CD4-positive, alpha-beta T cell treated with Interleukin-4 for 4 hours (primary cell): ENCODE results near the gene AGAP4.
"Not testable (repeated sequence)": the region's sequence is repeated elsewhere in the genome, so short reads cannot be mapped to it uniquely, and the experiment has no call there.

Source experiments
- DNase-seq: peaks from one replicate; pipeline ENCODE4 v3.0.0-alpha.2; 2020

Gene AGAP4

DNA sequence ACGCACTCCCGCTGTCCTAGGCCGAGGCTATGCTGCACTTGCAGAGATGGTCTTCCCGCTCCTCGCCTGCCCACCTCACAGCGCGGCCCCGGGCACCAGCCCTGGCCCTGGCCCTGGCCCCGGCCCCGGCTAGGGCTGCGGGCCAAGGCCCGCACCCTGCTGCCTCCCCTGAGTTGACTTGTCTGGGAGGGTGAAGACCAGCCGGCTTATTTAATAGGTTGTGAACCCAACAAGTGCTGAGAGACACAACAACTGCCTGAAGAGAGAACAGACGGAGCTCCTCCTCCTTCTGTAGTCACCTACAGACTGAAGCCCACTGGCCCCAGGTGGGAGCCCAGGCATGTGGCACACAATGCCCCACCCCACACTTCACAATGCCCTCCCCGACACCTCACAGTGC is at the start of gene AGAP4:
Gene AGAP4, minus strand, starts transcription at position 101 of the 400 bp plus-strand sequence. CDS start 153 bp downstream, outside the sequence.
- DNase-seq, result not testable (repeated sequence)

DNA sequence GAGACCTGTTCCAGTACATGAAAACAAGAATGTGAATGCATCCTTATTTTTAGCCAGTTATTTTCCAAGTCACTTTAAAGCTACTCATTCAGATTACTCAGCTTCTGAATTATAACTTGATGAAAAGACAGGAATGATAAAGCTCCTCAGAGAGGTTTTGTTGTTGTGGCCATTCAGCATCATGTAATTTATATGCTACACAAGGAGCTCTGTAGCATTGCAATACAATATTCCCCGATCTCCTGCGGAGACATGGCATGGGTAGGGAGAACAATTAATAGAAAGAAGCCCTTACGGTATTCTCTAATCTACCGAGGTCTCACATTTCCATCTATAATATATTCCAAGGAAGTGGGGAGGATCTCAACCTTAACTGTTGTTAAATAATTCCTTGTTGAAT is 43.4 kb upstream of the AGAP4 start:
- DNase-seq, result not testable (repeated sequence)

DNA sequence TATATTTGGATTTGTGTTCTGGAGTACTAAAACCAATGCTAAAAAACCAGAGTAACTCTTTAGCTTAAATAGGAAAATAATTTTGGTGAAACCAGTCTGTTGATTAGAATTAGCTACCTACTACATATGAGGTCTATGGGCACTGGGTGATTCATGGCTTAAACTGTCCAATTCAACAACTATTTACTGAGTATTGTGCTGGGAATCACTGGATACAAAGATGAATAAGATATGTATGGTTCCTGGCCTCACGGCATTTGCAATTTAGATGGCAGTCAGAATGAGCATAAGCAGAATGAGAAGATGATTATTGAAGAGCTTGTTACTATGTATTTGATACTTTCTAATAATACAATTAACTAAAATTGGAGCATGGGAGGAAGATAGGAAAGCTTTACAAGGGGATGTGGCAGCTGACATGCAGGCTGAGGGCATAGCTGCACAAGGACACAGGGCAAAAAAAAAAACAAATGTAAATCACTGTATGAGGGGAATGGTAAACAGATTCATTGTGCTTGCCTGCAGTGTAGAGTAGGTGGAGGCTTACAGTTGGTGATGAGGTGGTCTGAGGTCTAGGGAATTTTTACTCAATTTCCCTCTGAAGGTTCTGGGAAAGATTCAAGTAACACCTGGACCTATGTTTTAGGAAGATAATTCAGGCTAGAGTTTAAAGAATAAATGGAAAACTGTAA is 42.4 kb upstream of the AGAP4 start:
- not testable (repeated sequence) for DNase-seq

DNA sequence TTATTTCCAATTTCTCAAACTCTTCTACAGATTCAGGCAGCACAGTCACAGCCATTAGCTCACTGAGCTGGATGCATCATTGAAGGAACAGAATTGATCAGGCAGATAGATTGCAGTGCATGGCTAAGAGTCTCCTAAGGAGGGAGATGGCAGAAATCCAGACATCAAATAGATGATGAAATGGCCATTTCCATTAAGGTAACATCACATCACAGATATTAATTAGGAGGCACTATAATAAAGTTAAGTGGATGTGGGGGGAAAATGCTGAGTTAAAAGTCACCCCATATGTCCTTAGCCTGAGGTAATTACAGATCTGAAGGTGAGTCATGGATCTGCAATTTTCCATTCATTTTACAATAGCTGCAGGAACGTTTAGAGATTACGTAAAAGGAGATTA is 35.6 kb upstream of the AGAP4 start:
- not testable (repeated sequence) for DNase-seq

DNA sequence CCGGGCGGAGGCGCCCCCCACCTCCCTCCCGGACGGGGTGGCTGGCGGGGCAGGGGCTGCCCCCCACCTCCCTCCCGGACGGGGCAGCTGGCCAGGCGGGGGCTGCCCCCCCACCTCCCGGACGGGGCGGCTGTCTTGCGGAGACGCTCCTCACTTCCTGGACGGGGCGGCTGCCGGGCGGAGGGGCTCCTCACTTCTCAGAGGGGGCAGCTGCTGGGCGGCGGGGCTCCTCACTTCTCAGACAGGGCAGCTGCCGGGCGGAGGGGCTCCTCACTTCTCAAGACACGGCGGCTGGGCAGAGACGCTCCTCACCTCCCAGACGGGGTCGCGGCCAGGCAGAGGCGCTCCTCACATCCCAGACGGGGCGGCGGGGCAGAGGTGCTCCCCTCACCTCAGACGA is 18.1 kb upstream of the AGAP4 start:
- not testable (repeated sequence) for DNase-seq

DNA sequence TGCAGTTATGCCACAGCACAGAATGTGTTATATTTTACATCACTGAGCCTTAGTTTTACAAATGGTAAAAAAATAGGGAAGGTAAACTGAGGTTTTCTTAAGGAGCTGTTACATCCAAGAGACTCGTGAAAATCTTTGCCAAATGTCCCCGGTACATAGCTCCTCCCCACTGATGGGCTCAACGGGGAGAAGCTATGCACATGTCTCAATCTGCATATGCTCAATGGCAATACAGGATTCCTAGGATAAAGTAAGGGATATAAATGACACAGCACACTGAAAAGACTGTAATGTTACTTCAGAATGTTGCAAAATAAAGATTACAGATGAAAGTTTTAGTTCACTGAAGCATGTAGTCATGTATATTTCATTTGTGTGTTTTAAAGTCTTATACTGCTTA is 17.0 kb upstream of the AGAP4 start:
- DNase-seq, result not testable (repeated sequence)

DNA sequence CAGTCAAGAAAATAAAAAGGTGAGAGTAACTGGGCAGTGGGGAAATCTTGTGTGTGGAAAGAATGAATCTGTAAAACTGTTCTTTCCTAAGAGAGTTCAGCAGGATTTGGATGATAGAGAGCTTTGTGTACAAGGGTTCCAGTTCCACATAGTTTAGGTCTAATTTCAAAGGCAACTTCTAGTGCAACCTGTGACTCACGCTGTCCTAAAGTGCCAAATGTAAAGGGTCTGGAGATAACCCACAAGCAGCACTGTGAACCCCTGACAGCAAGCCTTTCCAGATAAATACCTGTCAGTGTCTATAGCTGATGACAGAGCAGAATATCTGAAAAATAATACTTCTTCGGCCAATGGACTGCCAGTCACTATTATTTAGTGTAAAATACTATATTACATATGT is 16.3 kb upstream of the AGAP4 start:
- DNase-seq, result not testable (repeated sequence)

DNA sequence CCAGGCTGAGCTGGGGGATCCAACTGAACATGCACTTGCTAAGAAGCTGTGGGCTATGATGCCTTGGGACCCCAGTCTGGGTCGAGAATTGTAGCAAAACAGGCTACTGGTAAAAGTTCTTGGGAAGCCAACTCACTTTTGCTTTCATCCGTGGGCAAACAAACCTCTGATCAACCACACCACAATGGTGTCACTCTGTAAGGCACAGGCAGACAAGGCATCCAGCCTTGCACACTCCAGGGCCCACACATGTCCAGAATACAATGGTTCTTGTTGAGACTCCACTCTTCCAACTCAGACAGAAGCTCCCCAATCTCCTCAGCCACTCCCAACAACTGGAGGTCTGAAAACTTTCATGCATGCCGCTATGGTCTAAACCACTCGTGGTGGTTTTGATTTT is 10.6 kb upstream of the AGAP4 start:
- not testable (repeated sequence) for DNase-seq

DNA sequence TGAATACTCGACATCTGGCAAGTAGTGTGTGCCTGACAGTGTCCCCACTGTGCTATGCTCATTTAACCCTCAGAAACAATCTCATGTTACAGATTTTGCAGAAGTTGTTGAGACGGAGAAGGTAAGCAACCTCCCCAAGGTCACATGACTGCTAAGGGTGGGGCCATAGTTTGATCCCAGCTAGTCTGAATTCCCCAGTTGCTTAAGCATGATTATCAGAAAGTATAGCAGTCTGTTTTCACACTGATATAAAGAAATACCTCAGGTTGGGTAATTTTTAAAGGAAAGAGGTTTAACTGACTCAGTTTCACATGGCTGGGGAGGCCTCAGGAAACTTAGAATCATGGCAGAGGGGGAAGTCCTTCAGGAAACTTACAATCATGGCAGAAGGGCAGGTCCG is 1.2 kb upstream of the AGAP4 start:
- not testable (repeated sequence) for DNase-seq

DNA sequence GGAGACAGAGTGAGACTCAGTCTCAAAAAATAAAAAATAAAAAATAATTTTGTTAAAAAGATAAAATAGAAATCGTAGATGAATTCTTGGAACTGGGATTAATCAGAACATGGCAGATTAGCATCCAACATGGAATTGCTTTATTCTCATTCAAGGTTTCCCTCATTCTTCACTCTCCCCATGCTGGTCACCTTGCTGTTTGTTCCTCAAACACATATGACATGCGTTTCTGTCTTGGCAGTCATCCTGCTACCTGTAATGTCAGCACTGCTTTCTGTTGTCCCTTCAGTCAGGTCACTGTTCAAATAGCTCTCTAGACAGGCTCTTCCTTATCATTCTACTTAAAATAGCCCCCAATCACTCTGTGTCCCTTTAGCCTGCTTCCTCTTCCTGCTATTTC is 24.4 kb downstream of the AGAP4 start:
- DNase-seq, result not testable (repeated sequence)

DNA sequence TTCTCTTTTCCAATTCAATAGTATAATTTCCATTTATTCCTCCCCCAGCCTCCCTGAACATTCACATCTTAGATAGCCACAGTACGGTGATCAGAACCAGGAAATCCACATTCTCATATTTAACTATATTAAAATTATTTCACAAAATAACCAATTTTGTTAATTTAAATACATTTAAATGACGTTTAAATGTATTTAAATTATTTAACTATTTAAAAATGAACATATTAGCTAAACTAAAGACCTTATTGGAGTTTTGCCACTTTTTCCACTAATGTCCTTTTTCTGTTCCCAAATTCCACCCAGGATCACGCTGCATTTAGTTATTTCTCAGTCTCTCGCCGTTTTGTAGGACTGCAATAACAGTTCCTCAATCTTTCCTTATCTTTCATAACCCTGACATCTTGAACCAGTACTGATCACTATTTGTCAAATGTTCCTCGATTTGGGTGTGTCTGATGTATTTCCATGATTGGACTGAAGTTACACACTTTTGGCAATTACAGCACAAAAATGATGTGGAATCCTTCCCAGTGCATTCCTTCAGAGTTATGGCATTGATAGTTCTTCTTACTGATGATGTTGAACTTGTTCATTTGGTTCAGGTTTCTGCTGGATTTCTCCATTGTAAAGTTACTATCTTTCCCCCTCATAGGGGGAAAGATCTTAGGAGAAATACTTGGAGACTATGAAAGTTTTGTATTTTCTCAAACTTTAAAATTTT is 27.0 kb downstream of the AGAP4 start:
- DNase-seq, result not testable (repeated sequence)

DNA sequence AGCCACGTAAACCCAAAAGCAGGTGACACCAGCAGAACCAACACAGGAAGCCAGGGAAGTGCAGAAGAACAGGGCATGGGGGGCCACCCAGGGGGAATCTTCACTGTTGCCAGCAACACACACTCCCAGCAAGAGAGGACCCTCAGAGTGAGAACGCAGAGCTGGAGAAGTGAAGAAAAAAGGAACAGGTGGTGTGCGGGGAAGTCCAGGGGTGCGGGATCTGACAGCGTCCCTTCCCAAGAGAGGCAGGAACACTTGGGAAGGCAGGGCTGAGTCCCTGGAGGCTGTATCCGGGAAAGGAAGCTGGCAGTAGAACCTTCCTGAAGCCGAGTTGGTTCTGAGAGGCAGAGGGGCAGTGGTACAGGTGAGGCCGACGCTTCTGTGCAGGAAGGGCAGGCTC is 27.7 kb downstream of the AGAP4 start:
- no peak for DNase-seq

DNA sequence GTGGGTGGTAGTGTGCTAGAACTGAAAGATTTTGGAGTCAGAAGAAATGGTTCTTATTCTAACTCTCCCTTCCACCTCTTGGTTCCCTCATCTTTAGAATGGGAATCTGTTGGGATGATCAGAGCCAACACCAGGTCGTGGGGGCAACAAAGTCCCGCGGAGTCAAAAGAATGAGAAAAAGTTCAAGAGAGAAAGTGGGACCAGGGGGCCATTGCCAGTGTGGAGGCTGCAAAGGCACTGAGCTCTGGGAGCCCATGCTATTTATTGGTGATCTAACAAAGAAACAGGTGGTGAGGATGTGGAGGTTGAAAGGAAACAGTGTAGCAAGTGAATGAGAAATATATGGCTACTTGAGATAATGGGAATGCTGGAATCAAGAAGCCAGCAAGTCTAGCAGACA is 29.4 kb downstream of the AGAP4 start:
- no peak for DNase-seq

DNA sequence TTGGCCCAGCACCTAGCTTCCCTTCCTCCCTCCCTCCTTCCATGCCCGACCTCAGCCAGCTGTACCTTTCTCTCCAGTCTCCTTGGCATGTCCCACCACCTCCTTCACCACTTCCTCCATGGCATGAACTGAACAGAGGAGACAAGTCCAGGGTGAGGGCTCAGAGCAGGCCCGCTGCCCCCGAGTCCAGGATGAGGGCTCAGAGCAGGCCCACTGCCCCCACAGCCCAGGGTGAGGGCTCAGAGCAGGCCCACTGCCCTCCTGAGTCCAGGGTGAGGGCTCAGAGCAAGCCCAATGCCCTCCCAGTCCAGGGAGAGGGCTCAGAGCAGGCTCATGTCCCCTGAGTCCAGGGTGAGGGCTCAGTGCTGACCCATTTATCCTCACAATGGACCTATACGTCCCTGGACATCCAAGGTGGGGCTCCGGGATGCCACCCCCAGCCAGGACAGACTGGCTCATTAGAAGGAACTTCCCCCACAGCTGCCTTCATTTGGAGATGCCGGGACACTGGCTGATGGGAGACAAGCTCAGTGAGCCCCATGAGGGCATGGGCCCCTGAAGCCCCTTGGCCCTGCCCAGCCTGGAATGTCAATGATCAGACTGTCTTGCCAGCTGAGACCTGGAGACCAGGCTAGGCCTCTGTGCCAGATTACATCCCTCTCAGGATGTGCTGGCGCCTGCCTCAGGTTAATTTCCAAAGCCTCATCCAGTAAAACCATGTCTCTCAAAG is 30.0 kb downstream of the AGAP4 start:
- no peak for DNase-seq

DNA sequence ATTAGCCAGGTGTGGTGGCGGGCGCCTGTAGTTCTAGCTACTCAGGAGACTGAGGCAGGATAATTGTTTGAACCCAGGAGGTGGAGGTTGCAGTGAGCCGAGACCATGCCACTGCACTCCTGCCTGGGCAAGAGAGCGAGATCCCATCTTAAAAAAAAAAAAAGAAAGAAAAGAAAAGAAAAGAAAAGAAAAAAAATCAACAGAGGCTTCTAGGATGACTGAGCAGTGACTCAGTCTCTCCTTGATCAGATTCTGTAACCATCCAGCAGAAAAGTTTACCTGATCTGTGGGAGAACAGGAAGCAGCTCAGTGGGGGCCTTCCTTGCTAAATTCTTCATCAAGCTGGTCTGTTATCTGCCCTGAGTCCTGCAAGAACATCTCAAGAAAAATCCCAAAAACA is 33.2 kb downstream of the AGAP4 start:
- not testable (repeated sequence) for DNase-seq

DNA sequence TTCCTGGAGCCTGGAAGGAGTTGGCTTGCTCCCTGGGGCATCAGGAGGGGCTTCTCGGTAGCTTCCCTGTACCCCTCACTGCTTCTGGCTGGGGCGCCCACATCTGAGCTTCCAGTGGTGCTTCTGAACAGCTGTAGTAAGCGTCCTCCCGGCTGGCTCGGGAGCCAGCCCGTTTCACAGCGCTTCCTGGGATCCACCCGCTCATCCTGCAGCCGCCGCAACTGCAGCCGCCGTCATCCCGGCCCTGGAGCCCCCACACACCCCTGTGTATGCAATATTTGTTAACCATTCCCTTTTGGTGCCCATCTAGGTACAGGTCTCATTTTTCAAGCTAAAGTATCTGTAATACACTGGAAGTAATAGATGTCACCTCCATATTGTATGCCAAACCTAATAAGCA is 34.3 kb downstream of the AGAP4 start:
- DNase-seq, result not testable (repeated sequence)

DNA sequence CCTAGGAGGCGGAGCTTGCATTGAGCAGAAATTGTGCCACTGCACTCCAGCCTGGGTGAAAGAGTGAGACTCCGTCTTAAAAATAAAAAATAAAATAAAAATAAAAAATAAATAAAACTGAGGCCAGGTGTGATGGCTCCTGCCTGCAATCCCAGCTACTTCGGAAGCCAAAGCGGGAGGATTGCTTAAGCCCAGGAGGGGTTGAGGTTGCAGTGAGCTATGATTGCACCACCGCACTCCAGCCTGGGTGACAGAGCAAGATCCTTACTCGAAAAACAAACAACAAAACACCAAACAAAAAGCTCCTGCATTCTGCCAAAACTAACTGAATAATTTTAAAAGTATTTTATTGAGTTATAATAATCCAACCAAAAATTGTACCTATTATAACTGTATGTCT is 36.2 kb downstream of the AGAP4 start:
- DNase-seq, result no peak

DNA sequence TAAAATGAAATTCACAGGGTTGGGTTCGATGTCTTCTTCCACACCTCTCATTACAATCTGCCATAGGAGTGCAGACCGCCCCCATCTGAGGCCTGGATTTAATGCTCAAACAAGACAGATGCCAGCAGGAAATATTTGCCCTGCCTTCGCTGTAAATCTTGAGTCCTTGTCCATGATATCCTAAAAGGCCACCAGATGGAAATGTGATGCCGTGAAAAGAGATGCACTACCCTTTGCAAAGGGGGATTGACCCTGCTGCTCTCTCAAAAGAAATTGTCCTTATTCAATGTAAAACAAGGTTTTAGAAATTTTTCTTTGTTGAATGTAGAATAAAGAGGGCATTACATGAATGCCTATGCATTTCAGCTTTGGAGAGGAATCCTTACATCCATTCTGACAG is 37.5 kb downstream of the AGAP4 start:
- DNase-seq, result no peak

DNA sequence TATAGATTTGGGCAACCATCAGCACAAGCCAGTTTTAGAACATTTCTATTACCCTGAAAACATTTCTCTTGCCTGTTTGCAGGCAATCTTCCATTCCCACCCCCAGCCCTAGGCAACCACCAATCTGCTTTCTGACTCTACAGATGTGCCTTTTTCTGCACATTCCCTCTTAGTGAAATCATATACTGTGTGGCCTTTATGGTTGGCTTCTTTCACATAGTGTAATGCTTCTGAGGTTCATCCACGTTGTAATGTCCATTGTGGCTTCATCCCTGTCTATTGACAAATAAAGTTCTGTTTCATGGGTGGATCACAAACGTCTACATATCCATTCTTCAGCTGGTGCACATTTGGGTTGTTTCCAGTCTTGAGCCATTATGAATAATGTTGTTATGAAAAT is 42.3 kb downstream of the AGAP4 start:
- DNase-seq, result not testable (repeated sequence)

DNA sequence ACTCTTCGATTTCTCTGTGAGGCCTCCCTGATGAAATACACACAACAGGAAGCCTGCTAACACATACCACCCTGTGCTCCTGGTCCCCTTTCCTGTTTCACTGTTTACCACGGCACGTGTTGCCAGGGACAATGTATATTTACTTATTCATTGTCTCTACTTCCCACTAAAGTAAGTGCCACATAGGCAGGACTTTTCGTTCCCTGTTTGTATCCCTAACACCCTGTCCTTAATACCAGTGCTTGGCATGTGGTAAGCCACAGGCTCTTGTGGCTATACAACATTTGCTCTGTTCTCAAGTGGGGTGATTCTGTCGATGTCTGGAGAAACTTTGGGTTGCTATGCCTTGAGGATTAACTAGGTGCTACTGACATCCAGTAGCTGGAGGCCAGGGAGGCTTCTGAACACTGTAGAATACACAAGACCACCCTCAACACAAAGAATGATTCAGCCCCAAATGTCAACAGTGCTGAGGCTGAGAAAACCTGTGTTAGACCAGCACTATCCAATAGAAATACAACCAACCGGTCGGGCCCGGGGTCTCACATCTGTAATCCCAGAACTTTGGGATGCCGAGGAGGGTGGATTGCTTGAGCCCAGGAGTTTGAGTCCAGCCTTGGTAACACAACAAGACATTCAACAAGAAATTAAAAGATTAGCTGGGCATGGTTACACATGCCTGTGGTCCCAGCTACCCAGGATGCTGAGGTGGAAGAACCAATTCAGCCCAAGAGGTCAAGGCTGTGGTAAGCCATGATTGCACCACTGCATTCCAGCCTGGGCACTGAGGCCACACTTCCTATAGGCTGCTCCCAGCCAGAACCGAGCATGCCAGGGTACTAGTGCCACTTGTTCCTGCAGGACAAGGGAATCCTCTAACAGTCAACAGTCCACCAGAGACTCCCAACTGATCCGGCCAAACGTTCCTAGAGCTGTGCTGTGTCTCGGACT is 44.0 kb downstream of the AGAP4 start:
- not testable (repeated sequence) for DNase-seq

DNA sequence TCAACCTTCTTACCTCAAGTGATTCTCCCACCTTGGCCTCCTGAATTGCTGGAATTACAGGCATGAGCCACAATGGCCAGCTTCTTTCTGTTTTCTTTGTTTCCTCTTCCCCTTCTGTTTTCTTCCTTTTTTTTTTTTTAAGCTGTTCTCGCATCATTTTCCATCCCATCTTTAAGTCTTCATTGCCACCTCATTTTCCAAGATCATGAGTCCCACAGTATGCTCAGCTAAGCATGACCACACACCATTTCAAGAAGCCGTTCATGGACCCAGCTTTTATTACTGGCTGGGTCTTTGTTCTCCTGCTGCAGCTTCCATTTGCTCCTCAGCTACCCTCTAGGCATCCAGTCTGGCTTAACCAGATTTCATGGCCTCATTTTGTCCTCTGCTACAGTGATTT is 52.5 kb downstream of the AGAP4 start:
- not testable (repeated sequence) for DNase-seq

DNA sequence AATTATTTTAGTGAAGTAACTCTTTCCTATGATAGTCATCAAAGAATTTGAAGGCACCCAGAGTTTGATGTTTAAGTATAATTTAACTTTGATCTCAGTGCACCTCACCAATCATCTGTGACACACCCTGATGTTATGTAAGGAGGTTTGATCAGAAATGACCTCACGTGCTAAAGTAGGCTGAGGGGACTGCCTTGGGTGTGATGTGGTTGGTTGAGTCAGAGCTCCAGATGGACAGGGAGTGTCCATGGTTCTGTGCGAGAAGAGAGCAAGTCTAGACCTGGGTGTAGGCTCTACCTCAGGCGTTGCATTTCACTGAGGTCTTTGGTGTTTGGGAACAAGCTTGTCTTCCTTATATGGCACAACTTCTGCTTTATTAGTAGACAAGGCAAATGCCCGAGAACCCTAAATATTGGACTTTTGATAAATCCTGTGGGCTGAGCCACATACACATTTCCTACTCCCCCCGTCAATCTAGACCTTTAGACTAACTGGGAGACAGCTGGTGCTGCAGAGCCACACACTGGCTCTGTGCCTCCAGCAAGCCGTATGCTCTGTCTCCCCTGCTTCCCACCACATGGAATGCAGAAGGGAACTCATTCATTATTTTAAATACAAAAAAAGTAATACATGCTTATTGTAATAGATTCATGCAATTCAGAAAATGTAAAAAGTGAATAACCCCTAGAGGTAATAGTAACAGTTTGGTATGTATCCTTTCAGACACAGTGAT is 56.4 kb downstream of the AGAP4 start:
- not testable (repeated sequence) for DNase-seq
